HL-60 (cell line): ENCODE data around the gene MELTF.

Experiments used
- DNase-seq, 2 experiments: peaks; one replicate each; pipeline ENCODE4 v3.0.0-alpha.2; 2010 to 2020; ENCODE audit warnings: low read depth in 1 of 2, low spot score in 1 of 2
- H3K27ac ChIP-seq: fragments of 250-450 bp; sonication (Bioruptor Pico); replicated peaks from 2 replicates; pipeline ENCODE4 v1.5.1; 2020; ENCODE audit warnings: mild to moderate bottlenecking, moderate library complexity
- H3K27me3 ChIP-seq: fragments of 250-450 bp; sonication (Bioruptor Pico); 2 replicates; pipeline ENCODE4 v1.5.1; 2021; ENCODE audit warnings: mild to moderate bottlenecking, moderate library complexity; ENCODE audit not compliant: insufficient read depth, poor library complexity, severe bottlenecking
- H3K4me3 ChIP-seq: replicated peaks from 2 replicates; pipeline ENCODE4 v1.5.1; 2011; ENCODE audit warnings: mild to moderate bottlenecking, control low read depth, low read length; ENCODE audit not compliant: insufficient read depth
- GABPA ChIP-seq: IDR thresholded peaks from 2 replicates; pipeline ENCODE4 v1.6.1; 2012; ENCODE audit warnings: low read depth
- POLR2AphosphoS5 ChIP-seq: IDR thresholded peaks from 2 replicates; pipeline ENCODE4 v1.6.1; 2012; ENCODE audit warnings: low read depth
- SPI1 ChIP-seq: IDR thresholded peaks from 2 replicates; pipeline ENCODE4 v1.6.1; 2012; ENCODE audit warnings: low read depth, mild to moderate bottlenecking, borderline replicate concordance
- TF ChIP-seq, protein P1 (sequence below): IDR thresholded peaks from 2 replicates; pipeline ENCODE4 v1.6.1; 2012; ENCODE audit warnings: low read depth; ENCODE audit not compliant: insufficient replicate concordance
- TF ChIP-seq, protein P2 (sequence below): IDR thresholded peaks from one replicate; pipeline ENCODE4 v1.5.1; 2011; ENCODE audit warnings: low read length, control low read depth, inconsistent platforms; ENCODE audit not compliant: insufficient read depth

Gene MELTF

DNA sequence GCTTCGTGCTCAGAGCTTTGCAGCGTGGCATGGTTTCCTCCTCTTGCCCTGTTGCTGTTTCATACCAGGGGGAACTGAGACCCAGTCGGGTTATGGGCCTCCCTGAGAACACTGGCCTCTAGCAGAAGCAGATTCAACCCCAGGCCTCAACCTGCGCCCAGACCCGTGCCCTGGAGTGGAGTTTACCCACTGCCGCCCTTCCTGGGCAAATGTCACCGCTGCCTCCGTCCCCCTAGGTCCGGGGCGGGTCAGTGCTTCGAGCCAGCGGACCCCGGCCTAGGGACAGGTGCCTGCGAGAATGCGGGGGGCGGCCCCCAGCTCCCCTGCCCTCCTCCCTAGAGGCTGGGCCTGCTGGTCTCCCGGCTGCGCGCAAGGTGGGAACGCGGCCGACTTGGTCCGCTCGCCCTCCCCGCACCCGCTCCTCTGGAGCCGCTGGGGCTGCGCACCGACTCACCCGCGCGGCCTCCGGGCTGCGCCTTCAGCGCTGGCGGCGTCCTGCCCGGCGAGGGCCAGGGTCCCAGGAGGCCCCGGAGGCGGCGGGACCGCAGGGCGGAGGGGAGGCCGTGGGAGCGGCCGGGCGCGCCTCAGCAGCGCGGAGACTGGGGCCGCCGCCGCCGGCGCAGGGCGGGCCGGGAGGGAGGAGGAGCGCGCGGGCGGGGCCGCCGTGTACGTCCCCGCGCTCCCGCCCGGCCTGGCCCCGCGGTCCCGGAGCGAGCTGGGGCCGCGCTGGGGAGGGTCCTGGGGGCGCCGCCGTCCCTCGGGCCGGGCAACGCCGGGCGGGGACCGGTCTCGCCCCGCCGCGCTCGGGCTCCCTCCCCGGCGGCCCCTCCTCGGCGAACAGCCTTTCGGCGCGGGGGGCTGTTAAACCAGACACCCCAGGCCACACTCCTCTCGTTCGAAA lies 61.1 kb downstream of the MELTF start, which contains the start of gene PIGZ:
Gene PIGZ (minus strand): TSS at position 601 of the 901 bp plus-strand sequence. CDS start 16,802 bp downstream, outside the sequence.
- TF ChIP-seq, protein P1, sequence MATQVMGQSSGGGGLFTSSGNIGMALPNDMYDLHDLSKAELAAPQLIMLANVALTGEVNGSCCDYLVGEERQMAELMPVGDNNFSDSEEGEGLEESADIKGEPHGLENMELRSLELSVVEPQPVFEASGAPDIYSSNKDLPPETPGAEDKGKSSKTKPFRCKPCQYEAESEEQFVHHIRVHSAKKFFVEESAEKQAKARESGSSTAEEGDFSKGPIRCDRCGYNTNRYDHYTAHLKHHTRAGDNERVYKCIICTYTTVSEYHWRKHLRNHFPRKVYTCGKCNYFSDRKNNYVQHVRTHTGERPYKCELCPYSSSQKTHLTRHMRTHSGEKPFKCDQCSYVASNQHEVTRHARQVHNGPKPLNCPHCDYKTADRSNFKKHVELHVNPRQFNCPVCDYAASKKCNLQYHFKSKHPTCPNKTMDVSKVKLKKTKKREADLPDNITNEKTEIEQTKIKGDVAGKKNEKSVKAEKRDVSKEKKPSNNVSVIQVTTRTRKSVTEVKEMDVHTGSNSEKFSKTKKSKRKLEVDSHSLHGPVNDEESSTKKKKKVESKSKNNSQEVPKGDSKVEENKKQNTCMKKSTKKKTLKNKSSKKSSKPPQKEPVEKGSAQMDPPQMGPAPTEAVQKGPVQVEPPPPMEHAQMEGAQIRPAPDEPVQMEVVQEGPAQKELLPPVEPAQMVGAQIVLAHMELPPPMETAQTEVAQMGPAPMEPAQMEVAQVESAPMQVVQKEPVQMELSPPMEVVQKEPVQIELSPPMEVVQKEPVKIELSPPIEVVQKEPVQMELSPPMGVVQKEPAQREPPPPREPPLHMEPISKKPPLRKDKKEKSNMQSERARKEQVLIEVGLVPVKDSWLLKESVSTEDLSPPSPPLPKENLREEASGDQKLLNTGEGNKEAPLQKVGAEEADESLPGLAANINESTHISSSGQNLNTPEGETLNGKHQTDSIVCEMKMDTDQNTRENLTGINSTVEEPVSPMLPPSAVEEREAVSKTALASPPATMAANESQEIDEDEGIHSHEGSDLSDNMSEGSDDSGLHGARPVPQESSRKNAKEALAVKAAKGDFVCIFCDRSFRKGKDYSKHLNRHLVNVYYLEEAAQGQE, result no peak
- TF ChIP-seq, protein P2, sequence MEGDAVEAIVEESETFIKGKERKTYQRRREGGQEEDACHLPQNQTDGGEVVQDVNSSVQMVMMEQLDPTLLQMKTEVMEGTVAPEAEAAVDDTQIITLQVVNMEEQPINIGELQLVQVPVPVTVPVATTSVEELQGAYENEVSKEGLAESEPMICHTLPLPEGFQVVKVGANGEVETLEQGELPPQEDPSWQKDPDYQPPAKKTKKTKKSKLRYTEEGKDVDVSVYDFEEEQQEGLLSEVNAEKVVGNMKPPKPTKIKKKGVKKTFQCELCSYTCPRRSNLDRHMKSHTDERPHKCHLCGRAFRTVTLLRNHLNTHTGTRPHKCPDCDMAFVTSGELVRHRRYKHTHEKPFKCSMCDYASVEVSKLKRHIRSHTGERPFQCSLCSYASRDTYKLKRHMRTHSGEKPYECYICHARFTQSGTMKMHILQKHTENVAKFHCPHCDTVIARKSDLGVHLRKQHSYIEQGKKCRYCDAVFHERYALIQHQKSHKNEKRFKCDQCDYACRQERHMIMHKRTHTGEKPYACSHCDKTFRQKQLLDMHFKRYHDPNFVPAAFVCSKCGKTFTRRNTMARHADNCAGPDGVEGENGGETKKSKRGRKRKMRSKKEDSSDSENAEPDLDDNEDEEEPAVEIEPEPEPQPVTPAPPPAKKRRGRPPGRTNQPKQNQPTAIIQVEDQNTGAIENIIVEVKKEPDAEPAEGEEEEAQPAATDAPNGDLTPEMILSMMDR, result no peak
- TF ChIP-seq SPI1 (no peak), POLR2AphosphoS5 (no peak), GABPA (no peak)
- H3K27ac ChIP-seq, result peak within 1 kb of the TSS; percentile 97
- DNase-seq, result peak in 1 of 2 experiments; percentile 35
- peak within 1 kb of the TSS; percentile 64 for H3K4me3 ChIP-seq
- no peaks in the 10 kb centered on the region for H3K27me3 ChIP-seq

DNA sequence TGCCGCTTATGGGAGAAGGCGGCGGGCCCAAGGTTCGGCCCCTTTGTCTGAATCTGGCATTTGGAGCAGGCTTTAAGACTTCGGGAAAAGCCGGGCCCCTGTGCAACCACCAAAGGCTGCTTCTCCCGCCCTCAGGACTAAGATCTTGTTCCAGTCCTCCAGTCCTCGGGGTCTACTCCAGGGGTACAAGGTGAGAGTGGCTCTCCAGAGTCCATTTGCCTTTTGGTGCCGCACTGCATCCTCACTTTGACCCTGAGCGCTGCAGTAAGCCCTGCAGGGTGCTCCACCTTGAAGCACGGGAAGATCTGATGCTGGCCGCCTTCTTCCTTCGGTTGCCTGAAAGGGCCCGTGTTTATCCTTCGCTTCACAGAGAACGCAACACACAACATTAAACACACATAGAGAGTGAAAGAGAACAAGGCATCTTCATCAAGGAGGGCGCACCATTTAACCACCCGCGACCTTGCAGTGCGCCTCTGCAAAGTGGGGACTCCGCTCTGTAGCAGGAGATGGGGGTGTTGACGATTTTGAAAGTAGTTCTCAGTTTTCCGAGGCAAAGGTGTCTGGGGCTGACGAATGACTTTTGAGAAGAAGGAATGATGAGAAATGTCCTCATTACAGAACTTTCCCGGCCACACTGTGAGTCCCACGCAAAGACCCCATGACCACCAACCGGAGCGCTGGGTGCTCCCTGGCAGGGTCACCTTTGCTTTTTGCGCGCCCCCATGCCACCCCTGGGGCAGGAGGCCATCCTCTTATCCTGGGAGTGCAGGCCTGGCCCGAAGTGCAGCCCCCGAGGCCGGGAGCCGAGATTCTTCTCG lies 62.0 kb downstream of the MELTF start:
- no peak for DNase-seq
- Histone ChIP-seq H3K27me3 (no peaks in the 10 kb centered on the region), H3K27ac (no peak overlapping the region), H3K4me3 (peak overlapping the region; percentile 47)
- TF ChIP-seq, protein P2, result no peak
- TF ChIP-seq GABPA, result no peak

DNA sequence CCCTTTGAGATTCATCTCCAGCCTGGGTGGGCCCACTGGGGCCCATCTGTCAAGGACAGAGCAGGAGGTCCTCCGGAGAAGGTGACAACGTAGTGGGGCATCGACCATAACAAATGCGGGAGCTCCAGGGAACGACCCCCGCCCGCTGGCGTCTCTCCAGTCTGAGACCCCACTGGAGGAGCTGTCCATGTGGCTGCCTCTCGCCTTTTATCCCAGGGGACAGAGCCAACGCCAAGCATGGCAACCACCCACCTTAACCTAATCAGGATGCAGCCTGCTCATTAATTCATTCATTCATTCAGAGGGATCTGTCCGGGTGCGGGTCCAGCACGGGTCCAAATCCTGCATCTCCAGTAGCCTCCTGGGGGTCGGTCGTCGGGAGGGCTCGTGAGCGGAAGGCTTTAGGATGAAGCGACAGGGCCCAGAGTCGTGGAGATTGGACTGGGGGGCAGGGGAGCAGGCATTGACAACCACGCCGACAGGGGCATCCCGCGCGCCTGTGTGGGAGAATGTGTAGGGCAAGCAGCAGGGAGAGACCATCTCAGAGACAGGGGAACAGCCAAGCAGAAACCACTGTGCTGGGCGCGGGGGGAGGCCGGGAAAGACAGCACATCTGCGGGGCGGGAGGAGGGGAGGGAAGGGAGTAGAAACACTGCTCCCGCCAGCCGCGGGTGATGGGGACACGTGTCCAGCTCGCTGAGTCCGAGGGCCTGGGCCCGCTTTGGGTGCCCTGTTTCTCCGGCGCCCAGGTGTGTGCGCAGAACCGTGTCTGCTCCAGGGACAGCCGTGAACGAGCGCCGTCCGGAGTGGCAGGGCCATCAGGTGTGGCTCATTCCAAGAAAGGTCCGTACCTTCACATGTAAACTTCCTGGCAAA lies 62.9 kb downstream of the MELTF start:
- H3K27ac ChIP-seq, result no peak overlapping the region
- no peaks in the 10 kb centered on the region for H3K27me3 ChIP-seq
- no peak for TF ChIP-seq POLR2AphosphoS5
- TF ChIP-seq, protein P2, result no peak
- DNase-seq, result no peak
- H3K4me3 ChIP-seq, result no peak overlapping the region

DNA sequence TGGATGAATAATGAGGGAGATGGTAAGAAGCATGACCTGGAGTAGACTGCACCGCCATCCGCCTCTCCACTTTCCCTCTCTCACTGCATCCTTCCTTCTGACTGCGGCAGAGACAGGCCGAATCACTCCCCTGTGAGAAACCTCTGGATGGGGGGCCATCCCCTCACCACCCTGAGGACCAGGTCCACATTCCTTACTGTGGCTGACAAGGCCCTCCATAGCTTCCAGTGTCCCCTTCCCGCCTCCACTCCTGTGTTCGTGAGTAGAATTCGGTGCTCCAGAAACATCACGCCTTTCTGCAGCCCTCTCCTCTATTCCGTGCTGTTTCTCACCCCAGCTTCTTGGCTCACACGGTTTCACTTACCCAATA lies 63.8 kb downstream of the MELTF start:
- Histone ChIP-seq H3K27me3 (no peaks in the 10 kb centered on the region), H3K4me3 (no peak overlapping the region), H3K27ac (no peak overlapping the region)
- TF ChIP-seq, protein P1, result no peak
- TF ChIP-seq, protein P2, result no peak
- no peak for TF ChIP-seq POLR2AphosphoS5
- no peak for DNase-seq
